Activated naive CD8-positive, alpha-beta T cell treated with anti-CD3 and anti-CD28 coated beads, Interleukin-2, amount 10 ng/mL, durations not matched to agents 7 days and 5 days (primary cell): Measurements from ENCODE around the gene RPTOR. TPM values are rescaled to one million over a fixed set of nuclear protein-coding genes. Genes with fewer than 3 reads are reported as not detected.

Experiments used
- ATAC-seq: fragments of 150-1000 bp; cut with Tn5 transposase; one replicate; pipeline ENCODE4 v1.10.0; 2021; ENCODE audit warnings: low read depth, moderate library complexity
- POLR2A ChIA-PET: fragments of 350-600 bp; sonication (Branson Sonifier 250); formaldehyde crosslinking; loops from one replicate; lab custom pipeline; 2021; ENCODE audit warnings: antibody characterized with exemption; lab: Charles Lee
- DNase-seq: peaks from one replicate; pipeline ENCODE4 v3.0.0; 2021
- H3K27ac Mint-ChIP-seq: one replicate; pipeline ENCODE4 v1.8.0; 2022; ENCODE audit warnings: mild to moderate bottlenecking, mixed read lengths
- H3K27me3 Mint-ChIP-seq: one replicate; pipeline ENCODE4 v1.8.0; 2022; ENCODE audit warnings: mild to moderate bottlenecking, moderate library complexity, mixed read lengths
- H3K36me3 Mint-ChIP-seq: one replicate; pipeline ENCODE4 v1.8.0; 2021; ENCODE audit warnings: mild to moderate bottlenecking, mixed read lengths
- H3K4me1 Mint-ChIP-seq: one replicate; pipeline ENCODE4 v1.8.0; 2021; ENCODE audit warnings: mixed read lengths
- H3K4me3 Mint-ChIP-seq: one replicate; pipeline ENCODE4 v1.8.0; 2022; ENCODE audit warnings: mild to moderate bottlenecking, moderate library complexity, mixed read lengths
- H3K9me3 Mint-ChIP-seq: one replicate; pipeline ENCODE4 v1.8.0; 2021; ENCODE audit warnings: mixed read lengths
- total RNA-seq, 2 experiments: library from RNA; stranded (reverse); gene quantifications; one replicate each; pipeline ENCODE4 v1.2.3, GENCODE V29; 2021

Gene RPTOR
- total RNA-seq, 2 experiments from 2014 or later, result 43.2 to 43.8 TPM

- H3K27me3 Mint-ChIP-seq, result no peaks in the 10 kb centered on the region
- ATAC-seq, result no peak
- H3K4me3 Mint-ChIP-seq, result no peak overlapping the region
- POLR2A ChIA-PET, result interaction anchor here (2.1 kb wide), 1 partner anchor 75 kb away, joined by 8 read pairs; no protein-coding TSS in a partner anchor
- H3K27ac Mint-ChIP-seq, result peak overlapping the region; percentile 65
- H3K9me3 Mint-ChIP-seq, result no peaks in the 10 kb centered on the region
- H3K36me3 Mint-ChIP-seq, result peaks cover 26% of the 10 kb centered on the region
- H3K4me1 Mint-ChIP-seq, result peaks cover 57% of the 10 kb centered on the region
- no peak for DNase-seq
Observed at GRCh38 chr17:80772906-80773242, 228.2 kb downstream of the RPTOR start.

- Mint-ChIP-seq H3K4me3 (no peak overlapping the region), H3K27ac (peak overlapping the region; percentile 94)
- ATAC-seq, result no peak
Observed at GRCh38 chr17:80773243-80773991, 228.8 kb downstream of the RPTOR start.

GRCh38 chr17:80774146-80774545 is 229.5 kb downstream of the RPTOR start:
- Mint-ChIP-seq H3K9me3 (no peaks in the 10 kb centered on the region), H3K27me3 (no peaks in the 10 kb centered on the region), H3K36me3 (peaks cover 26% of the 10 kb centered on the region), H3K27ac (peak overlapping the region; percentile 94), H3K4me1 (peaks cover 52% of the 10 kb centered on the region), H3K4me3 (peak overlapping the region; percentile 77)
- no peak for ATAC-seq
- POLR2A ChIA-PET, result interaction anchor here (0.9 to 2.5 kb wide), 12 partner anchors 9 to 320 kb away, joined by 3 to 17 read pairs (median 4); no protein-coding TSS in a partner anchor
- DNase-seq, result no peak

More at GRCh38 chr17:80773243-80773991, 228.8 kb downstream of the RPTOR start:
- no peak for DNase-seq
- Mint-ChIP-seq H3K27me3 (no peaks in the 10 kb centered on the region), H3K36me3 (peaks cover 29% of the 10 kb centered on the region), H3K4me1 (peaks cover 57% of the 10 kb centered on the region), H3K9me3 (no peaks in the 10 kb centered on the region)
- POLR2A ChIA-PET, result interaction anchor here (2.1 to 2.5 kb wide), 2 partner anchors 11 to 74 kb away, joined by 8 to 17 read pairs; no protein-coding TSS in a partner anchor

- POLR2A ChIA-PET, result interaction anchor here (0.9 to 2.5 kb wide), 14 partner anchors 9 to 320 kb away, joined by 3 to 17 read pairs (median 4); no protein-coding TSS in a partner anchor
- peak overlapping the region; percentile 77 for H3K4me3 Mint-ChIP-seq
- peaks cover 50% of the 10 kb centered on the region for H3K4me1 Mint-ChIP-seq
- ATAC-seq (peak; percentile 68), DNase-seq (peak; percentile 59)
- H3K36me3 Mint-ChIP-seq, result peaks cover 26% of the 10 kb centered on the region
- H3K27ac Mint-ChIP-seq, result peak overlapping the region; percentile 94
- H3K9me3 Mint-ChIP-seq, result no peaks in the 10 kb centered on the region
- H3K27me3 Mint-ChIP-seq, result no peaks in the 10 kb centered on the region
Observed at GRCh38 chr17:80774643-80775281, 230.1 kb downstream of the RPTOR start.

GRCh38 chr17:80775863-80776262 is 231.2 kb downstream of the RPTOR start:
- Mint-ChIP-seq H3K27me3 (no peaks in the 10 kb centered on the region), H3K27ac (no peak overlapping the region), H3K9me3 (no peaks in the 10 kb centered on the region), H3K4me1 (peaks cover 56% of the 10 kb centered on the region), H3K36me3 (peaks cover 26% of the 10 kb centered on the region), H3K4me3 (no peak overlapping the region)
- DNase-seq (no peak), ATAC-seq (no peak)
- POLR2A ChIA-PET, result interaction anchor here (0.6 to 2.5 kb wide), 6 partner anchors 7 to 181 kb away, joined by 3 to 17 read pairs (median 8); no protein-coding TSS in a partner anchor

GRCh38 chr17:80777274-80777673 is 232.6 kb downstream of the RPTOR start:
- H3K4me1 Mint-ChIP-seq, result peaks cover 64% of the 10 kb centered on the region
- POLR2A ChIA-PET, result interaction anchor here (0.7 to 6.3 kb wide), 3 partner anchors 15 to 57 kb away, joined by 3 to 84 read pairs (median 3); no protein-coding TSS in a partner anchor
- H3K36me3 Mint-ChIP-seq, result peaks cover 22% of the 10 kb centered on the region
- no peaks in the 10 kb centered on the region for H3K27me3 Mint-ChIP-seq
- DNase-seq (no peak), ATAC-seq (no peak)
- no peak overlapping the region for H3K4me3 Mint-ChIP-seq
- no peaks in the 10 kb centered on the region for H3K9me3 Mint-ChIP-seq
- H3K27ac Mint-ChIP-seq, result no peak overlapping the region

GRCh38 chr17:80778716-80779115 is 234.1 kb downstream of the RPTOR start:
- H3K4me3 Mint-ChIP-seq, result no peak overlapping the region

GRCh38 chr17:80779336-80779735 is 234.7 kb downstream of the RPTOR start:
- Mint-ChIP-seq H3K4me3 (no peak overlapping the region), H3K36me3 (peaks cover 24% of the 10 kb centered on the region), H3K27me3 (no peaks in the 10 kb centered on the region), H3K27ac (no peak overlapping the region), H3K9me3 (no peaks in the 10 kb centered on the region), H3K4me1 (peaks cover 64% of the 10 kb centered on the region)
- POLR2A ChIA-PET, result interaction anchor here (1.2 to 6.3 kb wide), 2 partner anchors 12 to 53 kb away, joined by 5 to 84 read pairs; no protein-coding TSS in a partner anchor
- DNase-seq (no peak), ATAC-seq (no peak)

More at GRCh38 chr17:80778716-80779115, 234.1 kb downstream of the RPTOR start:
- no peak for ATAC-seq
- DNase-seq, result no peak
- Mint-ChIP-seq H3K4me1 (peaks cover 66% of the 10 kb centered on the region), H3K9me3 (no peaks in the 10 kb centered on the region), H3K27ac (no peak overlapping the region), H3K27me3 (no peaks in the 10 kb centered on the region), H3K36me3 (peaks cover 24% of the 10 kb centered on the region)
- POLR2A ChIA-PET, result interaction anchor here (6.3 kb wide), 1 partner anchor 13 kb away, joined by 84 read pairs; no protein-coding TSS in a partner anchor

GRCh38 chr17:80779961-80780380 is 235.3 kb downstream of the RPTOR start:
- Mint-ChIP-seq H3K4me3 (peak overlapping the region; percentile 74), H3K36me3 (peaks cover 28% of the 10 kb centered on the region), H3K4me1 (peaks cover 62% of the 10 kb centered on the region), H3K27ac (peak overlapping the region; percentile 96), H3K27me3 (no peaks in the 10 kb centered on the region), H3K9me3 (no peaks in the 10 kb centered on the region)
- POLR2A ChIA-PET, result interaction anchor here (0.7 to 6.3 kb wide), 5 partner anchors 12 to 320 kb away, joined by 3 to 84 read pairs (median 5); no protein-coding TSS in a partner anchor
- no peak for DNase-seq
- ATAC-seq, result no peak

GRCh38 chr17:80780381-80781198 is 236.0 kb downstream of the RPTOR start:
- H3K36me3 Mint-ChIP-seq, result peaks cover 30% of the 10 kb centered on the region
- ATAC-seq (peak; percentile 64), DNase-seq (peak; percentile 64)
- H3K27ac Mint-ChIP-seq, result peak overlapping the region; percentile 96
- POLR2A ChIA-PET, result interaction anchor here (0.7 to 6.3 kb wide), 12 partner anchors 11 to 326 kb away, joined by 3 to 84 read pairs (median 4); no protein-coding TSS in a partner anchor
- no peaks in the 10 kb centered on the region for H3K9me3 Mint-ChIP-seq
- no peaks in the 10 kb centered on the region for H3K27me3 Mint-ChIP-seq
- H3K4me1 Mint-ChIP-seq, result peaks cover 63% of the 10 kb centered on the region
- peak overlapping the region; percentile 74 for H3K4me3 Mint-ChIP-seq

- H3K4me3 Mint-ChIP-seq, result peak overlapping the region; percentile 74
- POLR2A ChIA-PET, result interaction anchor here (0.7 to 6.3 kb wide), 11 partner anchors 11 to 326 kb away, joined by 3 to 84 read pairs (median 5); no protein-coding TSS in a partner anchor
Observed at GRCh38 chr17:80781211-80781610, 236.6 kb downstream of the RPTOR start.

GRCh38 chr17:80781807-80782277 is 237.2 kb downstream of the RPTOR start:
- Mint-ChIP-seq H3K27ac (peak overlapping the region; percentile 96), H3K9me3 (no peaks in the 10 kb centered on the region), H3K36me3 (peaks cover 27% of the 10 kb centered on the region), H3K4me1 (peaks cover 59% of the 10 kb centered on the region), H3K27me3 (no peaks in the 10 kb centered on the region), H3K4me3 (peak overlapping the region; percentile 74)
- POLR2A ChIA-PET, result interaction anchor here (1.1 to 6.3 kb wide), 8 partner anchors 10 to 75 kb away, joined by 3 to 84 read pairs (median 8); no protein-coding TSS in a partner anchor
- no peak for ATAC-seq
- no peak for DNase-seq

More at GRCh38 chr17:80781211-80781610, 236.6 kb downstream of the RPTOR start:
- peaks cover 63% of the 10 kb centered on the region for H3K4me1 Mint-ChIP-seq
- DNase-seq (no peak), ATAC-seq (no peak)
- H3K27me3 Mint-ChIP-seq, result no peaks in the 10 kb centered on the region
- H3K9me3 Mint-ChIP-seq, result no peaks in the 10 kb centered on the region
- peaks cover 31% of the 10 kb centered on the region for H3K36me3 Mint-ChIP-seq
- peak overlapping the region; percentile 96 for H3K27ac Mint-ChIP-seq
